Left cardiac atrium (tissue), 4 donors: ENCODE results near the gene SLCO4A1. TPM values are rescaled to one million over a fixed set of nuclear protein-coding genes. Genes with fewer than 3 reads are reported as not detected.
A peak's percentile ranks its signal among the peaks of the same experiment; 100 is the strongest.

Experiments
- ATAC-seq, 2 donors: fragments of 200-7000 bp; cut with Tn5 transposase; one replicate each; pipeline ENCODE4 v1.9.1; 2020; ENCODE audit warnings: mild to moderate bottlenecking in 2 of 2, moderate library complexity in 2 of 2
- DNase-seq: peaks from one replicate; pipeline ENCODE4 v3.0.0-alpha.2; 2020
- intact Hi-C, 2 donors: fragments of 100-400 bp; cut with DNase I; formaldehyde crosslinking; loops; one replicate each; pipeline versions ENCODE4 v1.14.1 to v1.15.1; 2022 to 2023
- total RNA-seq, 2 donors: library from RNA; stranded (reverse); fragmentation: NEBNext Ultra II Directional; extraction: Animal tissue kit (Norgen Biotek cat#: 25700); gene quantifications; one replicate each; pipeline ENCODE4 v1.2.1, GENCODE V29; 2021
- donor health status: DM: no; HTN: yes; CAD: no.
- donor health status: DM: no; HTN: yes; CAD: no; lungs with severe emphysema.
- donor health status: DM: yes; HTN: yes; CAD: no.
- donor health status: Dilated cardiomyopathy.

SLCO4A1 gene
- total RNA-seq, 2 donors from 2014 or later, result 15.1 to 35.5 TPM

GRCh38 chr20:62657956-62658355 lies 15.7 kb downstream of the SLCO4A1 start:
- DNase-seq, result no peak
- intact Hi-C loops, result no loop called here
- ATAC-seq, result no peak

GRCh38 chr20:62658593-62659178 lies 16.4 kb downstream of the SLCO4A1 start:
- no peak for DNase-seq
- intact Hi-C loops, result no loop called here

GRCh38 chr20:62659488-62660239 lies 17.4 kb downstream of the SLCO4A1 start:
- intact Hi-C loops, result no loop called here
- ATAC-seq, result no peak
- no peak for DNase-seq

More at GRCh38 chr20:62658593-62659178, 16.4 kb downstream of the SLCO4A1 start:
- no peak for ATAC-seq

- no peak for DNase-seq
- no peak for ATAC-seq
- intact Hi-C loops, result no loop called here
These were observed 17.9 kb downstream of the SLCO4A1 start for GRCh38 chr20:62660240-62660615.

GRCh38 chr20:62660768-62661167 lies 18.5 kb downstream of the SLCO4A1 start:
- intact Hi-C loops, result no loop called here
- ATAC-seq (no peak), DNase-seq (no peak)

GRCh38 chr20:62661647-62662046 lies 19.3 kb downstream of the SLCO4A1 start:
- ATAC-seq (no peak), DNase-seq (no peak)
- intact Hi-C loops, result no loop called here

- DNase-seq (no peak), ATAC-seq (no peak)
- intact Hi-C loops, result no loop called here
These were observed 20.1 kb downstream of the SLCO4A1 start for GRCh38 chr20:62662422-62662821.

GRCh38 chr20:62663145-62664018 lies 21.1 kb downstream of the SLCO4A1 start:
- intact Hi-C loops, result no loop called here
- ATAC-seq, result no peak
- no peak for DNase-seq

GRCh38 chr20:62664019-62664971 lies 22.0 kb downstream of the SLCO4A1 start:
- intact Hi-C loops, result no loop called here
- ATAC-seq (no peak), DNase-seq (no peak)

- no peak for ATAC-seq
- DNase-seq, result no peak
- intact Hi-C loops, result loop anchor here (5.0 kb wide), 2 partner anchors 122 to 142 kb away; no protein-coding TSS in a partner anchor
These were observed 23.0 kb downstream of the SLCO4A1 start for GRCh38 chr20:62665153-62665754.

- intact Hi-C loops, result loop anchor here (5.0 kb wide), 2 partner anchors 121 to 141 kb away; no protein-coding TSS in a partner anchor
- no peak for ATAC-seq
- DNase-seq, result no peak
These were observed 23.8 kb downstream of the SLCO4A1 start for GRCh38 chr20:62665826-62666735.

- peak; percentile 76 for DNase-seq
- intact Hi-C loops, result loop anchor here (5.0 kb wide), 2 partner anchors 120 to 140 kb away; no protein-coding TSS in a partner anchor
- peak; percentile 41 to 57 for ATAC-seq
These were observed 24.6 kb downstream of the SLCO4A1 start for GRCh38 chr20:62666736-62667529.

GRCh38 chr20:62667530-62668440 lies 25.5 kb downstream of the SLCO4A1 start:
- intact Hi-C loops, result loop anchor here (2.0 to 5.0 kb wide), 3 partner anchors 120 to 140 kb away; no protein-coding TSS in a partner anchor
- DNase-seq, result no peak
- no peak for ATAC-seq

- peak; percentile 74 for DNase-seq
- peak; percentile 62 to 72 for ATAC-seq
- intact Hi-C loops, result loop anchor here (2.0 to 5.0 kb wide), 3 partner anchors 119 to 139 kb away; no protein-coding TSS in a partner anchor
These were observed 26.2 kb downstream of the SLCO4A1 start for GRCh38 chr20:62668441-62669027.

- intact Hi-C loops, result loop anchor here (2.0 to 5.0 kb wide), 3 partner anchors 118 to 138 kb away; no protein-coding TSS in a partner anchor
- no peak for ATAC-seq
- no peak for DNase-seq
These were observed 26.9 kb downstream of the SLCO4A1 start for GRCh38 chr20:62669249-62669648.
